ENCODE results near the gene PPP4R4.
"Not testable (repeated sequence)": the region's sequence is repeated elsewhere in the genome, so short reads cannot be mapped to it uniquely, and the experiment has no call there.

Gene PPP4R4

GRCh38 chr14:94269156-94269555 is 95.0 kb downstream of the PPP4R4 start:
- DNase-seq (ENCODE audit: low spot score) = no peak

GRCh38 chr14:94276898-94277561 is 102.9 kb downstream of the PPP4R4 start:
- DNase-seq (ENCODE audit: low spot score) = not testable (repeated sequence)

GRCh38 chr14:94278731-94279130 is 104.6 kb downstream of the PPP4R4 start:
- DNase-seq (ENCODE audit: low spot score) = no peak

- no peak for DNase-seq (ENCODE audit: low spot score)
These were observed 109.0 kb downstream of the PPP4R4 start for GRCh38 chr14:94282991-94283723.

GRCh38 chr14:94284221-94284620 is 110.1 kb downstream of the PPP4R4 start:
- no peak for DNase-seq (ENCODE audit: low spot score)

- DNase-seq (ENCODE audit: low spot score) = no peak
These were observed 111.0 kb downstream of the PPP4R4 start for GRCh38 chr14:94285158-94285557.

GRCh38 chr14:94288610-94289465 is 114.7 kb downstream of the PPP4R4 start:
- no peak for DNase-seq (ENCODE audit: low spot score)

- no peak for DNase-seq (ENCODE audit: low spot score)
These were observed 116.1 kb downstream of the PPP4R4 start for GRCh38 chr14:94290197-94290596.

GRCh38 chr14:94291159-94291905 is 117.2 kb downstream of the PPP4R4 start:
- no peak for DNase-seq (ENCODE audit: low spot score)

GRCh38 chr14:94291906-94292525 is 117.9 kb downstream of the PPP4R4 start:
- DNase-seq (ENCODE audit: low spot score) = no peak

GRCh38 chr14:94292526-94292871 is 118.4 kb downstream of the PPP4R4 start:
- no peak for DNase-seq (ENCODE audit: low spot score)

- DNase-seq (ENCODE audit: low spot score) = no peak
These were observed 118.9 kb downstream of the PPP4R4 start, which contains the start of gene SERPINA10 for GRCh38 chr14:94292872-94293577. SERPINA10 (minus strand) TSS chr14:94293268; CDS start chr14:94290593, 2,675 bp downstream.

- DNase-seq (ENCODE audit: low spot score) = no peak
These were observed 119.4 kb downstream of the PPP4R4 start for GRCh38 chr14:94293578-94293924.

GRCh38 chr14:94295360-94296180 is 121.4 kb downstream of the PPP4R4 start:
- DNase-seq (ENCODE audit: low spot score) = no peak

GRCh38 chr14:94296181-94296545 is 122.0 kb downstream of the PPP4R4 start:
- DNase-seq (ENCODE audit: low spot score) = not testable (repeated sequence)

GRCh38 chr14:94298130-94298529 is 124.0 kb downstream of the PPP4R4 start:
- DNase-seq (ENCODE audit: low spot score) = no peak

GRCh38 chr14:94303111-94303510 is 129.0 kb downstream of the PPP4R4 start:
- DNase-seq (ENCODE audit: low spot score) = no peak

GRCh38 chr14:94304243-94304642 is 130.1 kb downstream of the PPP4R4 start:
- DNase-seq (ENCODE audit: low spot score) = no peak

- DNase-seq (ENCODE audit: low spot score) = no peak
These were observed 131.5 kb downstream of the PPP4R4 start for GRCh38 chr14:94305620-94306019.

Data from SK-N-DZ (cell line).